Gastrocnemius medialis (tissue), 4 donors: Measurements from ENCODE around the gene USP20.

ENCODE experiments used
- POLR2A ChIP-seq, 2 donors: fragments of 450-650 bp; IDR thresholded peaks; one replicate each; pipeline ENCODE4 v1.6.1; 2017; ENCODE audit warnings: antibody characterized with exemption in 2 of 2, mild to moderate bottlenecking in 2 of 2, moderate library complexity in 2 of 2
- TF ChIP-seq, protein P1 (sequence below), 5 experiments: fragments of 450-650 bp in 3 of 5; fragments of 200-600 bp in 2 of 5; sonication (generic) in 2 of 5; IDR thresholded peaks in 4 of 5; conservative IDR thresholded peaks in 1 of 5; 1 replicate in 4 of 5; 2 replicates in 1 of 5; pipeline ENCODE4 v1.5.1; 2016 to 2019; ENCODE audit warnings: antibody characterized with exemption in 5 of 5, mild to moderate bottlenecking in 3 of 5, moderate library complexity in 3 of 5

DNA sequence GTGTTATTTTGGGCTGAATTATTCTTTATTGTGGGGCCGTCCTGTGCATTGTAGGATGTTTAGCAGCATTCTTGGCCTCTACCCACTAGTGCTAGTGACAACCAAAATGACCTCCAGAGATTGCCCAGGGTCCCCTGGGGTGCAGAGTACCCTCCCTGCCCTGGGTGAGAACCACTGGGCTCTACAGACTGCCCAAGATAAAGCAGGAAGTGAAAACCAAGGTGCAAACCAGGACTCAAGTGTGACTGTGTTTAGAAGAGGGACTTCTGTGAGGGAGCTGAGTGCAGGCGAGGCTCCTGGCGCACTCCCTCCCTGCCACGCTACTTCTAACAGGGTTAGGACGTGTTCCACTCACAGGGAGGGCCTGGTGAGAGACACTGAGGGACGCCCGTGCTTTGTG, 41.6 kb downstream of the USP20 start:
- TF ChIP-seq, protein P1, sequence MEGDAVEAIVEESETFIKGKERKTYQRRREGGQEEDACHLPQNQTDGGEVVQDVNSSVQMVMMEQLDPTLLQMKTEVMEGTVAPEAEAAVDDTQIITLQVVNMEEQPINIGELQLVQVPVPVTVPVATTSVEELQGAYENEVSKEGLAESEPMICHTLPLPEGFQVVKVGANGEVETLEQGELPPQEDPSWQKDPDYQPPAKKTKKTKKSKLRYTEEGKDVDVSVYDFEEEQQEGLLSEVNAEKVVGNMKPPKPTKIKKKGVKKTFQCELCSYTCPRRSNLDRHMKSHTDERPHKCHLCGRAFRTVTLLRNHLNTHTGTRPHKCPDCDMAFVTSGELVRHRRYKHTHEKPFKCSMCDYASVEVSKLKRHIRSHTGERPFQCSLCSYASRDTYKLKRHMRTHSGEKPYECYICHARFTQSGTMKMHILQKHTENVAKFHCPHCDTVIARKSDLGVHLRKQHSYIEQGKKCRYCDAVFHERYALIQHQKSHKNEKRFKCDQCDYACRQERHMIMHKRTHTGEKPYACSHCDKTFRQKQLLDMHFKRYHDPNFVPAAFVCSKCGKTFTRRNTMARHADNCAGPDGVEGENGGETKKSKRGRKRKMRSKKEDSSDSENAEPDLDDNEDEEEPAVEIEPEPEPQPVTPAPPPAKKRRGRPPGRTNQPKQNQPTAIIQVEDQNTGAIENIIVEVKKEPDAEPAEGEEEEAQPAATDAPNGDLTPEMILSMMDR (IDR thresholded peaks at IDR 0.05 in 4 of 5, conservative IDR thresholded peaks at IDR 0.05 in 1 of 5): no peak
- no peak for TF ChIP-seq POLR2A (IDR thresholded peaks at IDR 0.05)
